Measurements from ENCODE around the gene PTGFRN. TPM values are rescaled to one million over a fixed set of nuclear protein-coding genes. Genes with fewer than 3 reads are reported as not detected.
"Not testable (repeated sequence)": the region's sequence is repeated elsewhere in the genome, so short reads cannot be mapped to it uniquely, and the experiment has no call there.

The PTGFRN gene
- total and polyA plus RNA-seq, 9 of the 15 experiments (the other 6 are each of a cell fraction or from before 2014, with no cell fraction given) = 17.3 to 33.1 (median 25.7) TPM

GRCh38 chr1:116980309-116980708 lies 70.6 kb downstream of the PTGFRN start:
- H3K9me3 ChIP-seq (replicated peaks; ENCODE audit: control insufficient read depth, insufficient read depth, low read depth, low read length); FAIRE-seq; H3K9ac ChIP-seq (ENCODE audit: insufficient read depth in 1 of 2, low read depth in 2 of 2, low read length in 2 of 2); H2AFZ ChIP-seq (ENCODE audit: low read depth, low read length); intact Hi-C loops (cut with micrococcal nuclease); H3K27me3 ChIP-seq (ENCODE audit: control insufficient read depth in 2 of 2, insufficient read depth in 2 of 2, low read length in 2 of 2); H4K20me1 ChIP-seq (replicated peaks; ENCODE audit: control insufficient read depth, insufficient read depth, low read length); CTCF ChIA-PET (ENCODE audit: low intra/inter-chr PET ratio); H3K4me2 ChIP-seq (ENCODE audit: insufficient read depth, low read length); ATAC-seq; H3K9me1 ChIP-seq (ENCODE audit: control insufficient read depth, insufficient read depth, low read length); H3K79me2 ChIP-seq (ENCODE audit: control insufficient read depth, insufficient read depth, low read length); BruUV-seq (replicated peaks); H3K36me3 ChIP-seq (ENCODE audit: control insufficient read depth, insufficient read depth, low read length); in situ Hi-C loops (cut with MboI); H3K4me1 ChIP-seq (replicated peaks in 1 of 2; ENCODE audit: control insufficient read depth in 2 of 2, insufficient read depth in 2 of 2, low read length in 2 of 2); H3K27ac ChIP-seq (ENCODE audit: extremely low read depth, low read depth, low read length); DNase-seq (ENCODE audit: extremely low read depth in 1 of 4, low spot score in 3 of 4); H3K4me3 ChIP-seq; POLR2A ChIA-PET: not testable (repeated sequence)
- TF ChIP-seq KDM1A (IDR thresholded peaks at IDR 0.05) = 0 out of 4 replicates have a peak, but pooled peaks of 1 of the 2 experiments have one; percentile 27
- WGBS (ENCODE audit: insufficient coverage, low coverage, missing lambda C conversion rate) = 89% methylated on average over 1 of the region's 1 CpG

- DNase-seq (ENCODE audit: extremely low read depth in 1 of 4, low spot score in 3 of 4) (no peak), FAIRE-seq (no peak), ATAC-seq (no peak)
- H4K20me1 ChIP-seq (replicated peaks; ENCODE audit: control insufficient read depth, insufficient read depth, low read length) = no peaks in the 10 kb centered on the region
- BruUV-seq (replicated peaks) = no TSS peak
- no peaks in the 10 kb centered on the region for H3K9me3 ChIP-seq (replicated peaks; ENCODE audit: control insufficient read depth, insufficient read depth, low read depth, low read length)
- peaks cover 4 to 10% of the 10 kb centered on the region in 2 experiments for H3K4me1 ChIP-seq (replicated peaks in 1 of 2; ENCODE audit: control insufficient read depth in 2 of 2, insufficient read depth in 2 of 2, low read length in 2 of 2)
- no peak overlapping the region for H2AFZ ChIP-seq (ENCODE audit: low read depth, low read length)
- no peak overlapping the region for H3K9ac ChIP-seq (ENCODE audit: insufficient read depth in 1 of 2, low read depth in 2 of 2, low read length in 2 of 2)
- H3K27ac ChIP-seq (ENCODE audit: extremely low read depth, low read depth, low read length) = no peak overlapping the region
- intact Hi-C loops (cut with micrococcal nuclease) (no loop called here), in situ Hi-C loops (cut with MboI) (no loop called here)
- ChIA-PET CTCF (ENCODE audit: low intra/inter-chr PET ratio) (no interaction called here), POLR2A (no interaction called here)
- no peaks in the 10 kb centered on the region for H3K9me1 ChIP-seq (ENCODE audit: control insufficient read depth, insufficient read depth, low read length)
- no peaks in the 10 kb centered on the region for H3K79me2 ChIP-seq (ENCODE audit: control insufficient read depth, insufficient read depth, low read length)
- 84% methylated on average over 2 of the region's 2 CpGs for WGBS (ENCODE audit: insufficient coverage, low coverage, missing lambda C conversion rate)
- peaks cover 10% of the 10 kb centered on the region; the same call in 1 of the 3 replicates for H3K36me3 ChIP-seq (ENCODE audit: control insufficient read depth, insufficient read depth, low read length)
- H3K4me3 ChIP-seq = no peak overlapping the region
- no peaks in the 10 kb centered on the region for H3K27me3 ChIP-seq (ENCODE audit: control insufficient read depth in 2 of 2, insufficient read depth in 2 of 2, low read length in 2 of 2)
- TF ChIP-seq CCAR2 (IDR thresholded peaks at IDR 0.05; ENCODE audit: low read depth, low read length) = no peak
- no peak for TF ChIP-seq ZNF780A (CRISPR knock-in tag; IDR thresholded peaks at IDR 0.05)
- no peak for TF ChIP-seq NFIC (IDR thresholded peaks at IDR 0.05)
- TF ChIP-seq ZNF41 (CRISPR knock-in tag; conservative IDR thresholded peaks at IDR 0.05) = no peak
- TF ChIP-seq ZNF134 (CRISPR knock-in tag; conservative IDR thresholded peaks at IDR 0.05) = no peak
- TF ChIP-seq ZFP36 (IDR thresholded peaks at IDR 0.05; ENCODE audit: low read depth, low read length, partially characterized antibody) = no peak
- TF ChIP-seq SRSF1 (IDR thresholded peaks at IDR 0.05; ENCODE audit: low read depth, low read length) = no peak
- TF ChIP-seq PHF20 (IDR thresholded peaks at IDR 0.05; ENCODE audit: partially characterized antibody) = no peak
- TF ChIP-seq MYC (IDR thresholded peaks at IDR 0.05; ENCODE audit: low read depth, low read length) = no peak
- TF ChIP-seq MYC (CRISPR knock-in tag; IDR thresholded peaks at IDR 0.05; ENCODE audit: borderline replicate concordance, low read depth) = no peak
- no peak for TF ChIP-seq TARDBP (IDR thresholded peaks at IDR 0.05)
- no peak for TF ChIP-seq ZBTB11 (CRISPR knock-in tag; IDR thresholded peaks at IDR 0.05)
- no peak for TF ChIP-seq ZNF24 (IDR thresholded peaks at IDR 0.05)
- no peak for TF ChIP-seq L3MBTL2 (IDR thresholded peaks at IDR 0.05)
- TF ChIP-seq ZZZ3 (IDR thresholded peaks at IDR 0.05) = no peak
- H3K4me2 ChIP-seq (ENCODE audit: insufficient read depth, low read length) = no peak overlapping the region
These were observed 71.9 kb downstream of the PTGFRN start for GRCh38 chr1:116981521-116982037.
